Stimulated activated naive CD8-positive, alpha-beta T cell treated with anti-CD3 and anti-CD28 coated beads, Interleukin-15, Interleukin-2, amounts not matched to agents 100 ng/mL and 50 ng/mL, for 24 hours (primary cell): ENCODE data around the gene SLC36A3.

ENCODE experiments used
- H3K27ac Mint-ChIP-seq: one replicate; pipeline ENCODE4 v1.8.0; 2021; ENCODE audit warnings: mild to moderate bottlenecking, mixed read lengths
- H3K27me3 Mint-ChIP-seq: one replicate; pipeline ENCODE4 v1.8.0; 2021; ENCODE audit warnings: mixed read lengths
- H3K36me3 Mint-ChIP-seq: one replicate; pipeline ENCODE4 v1.8.0; 2021; ENCODE audit warnings: low read depth, mixed read lengths
- H3K4me1 Mint-ChIP-seq: one replicate; pipeline ENCODE4 v1.8.0; 2021; ENCODE audit warnings: low read depth, mixed read lengths
- H3K4me3 Mint-ChIP-seq: one replicate; pipeline ENCODE4 v1.8.0; 2021; ENCODE audit warnings: mild to moderate bottlenecking, mixed read lengths
- H3K9me3 Mint-ChIP-seq: one replicate; pipeline ENCODE4 v1.8.0; 2021; ENCODE audit warnings: mixed read lengths

The SLC36A3 gene

GRCh38 chr5:151285683-151286082 is 17.9 kb downstream of the SLC36A3 start:
- Mint-ChIP-seq H3K9me3 (no peaks in the 10 kb centered on the region), H3K27ac (no peak overlapping the region), H3K36me3 (no peaks in the 10 kb centered on the region), H3K27me3 (no peaks in the 10 kb centered on the region), H3K4me3 (no peak overlapping the region), H3K4me1 (no peaks in the 10 kb centered on the region)

- Mint-ChIP-seq H3K27ac (no peak overlapping the region), H3K4me1 (no peaks in the 10 kb centered on the region), H3K36me3 (no peaks in the 10 kb centered on the region), H3K9me3 (no peaks in the 10 kb centered on the region), H3K4me3 (no peak overlapping the region), H3K27me3 (no peaks in the 10 kb centered on the region)
Observed at GRCh38 chr5:151284392-151284967, 19.1 kb downstream of the SLC36A3 start.

- Mint-ChIP-seq H3K4me1 (no peaks in the 10 kb centered on the region), H3K27ac (no peak overlapping the region), H3K27me3 (no peaks in the 10 kb centered on the region), H3K9me3 (no peaks in the 10 kb centered on the region), H3K4me3 (no peak overlapping the region), H3K36me3 (no peaks in the 10 kb centered on the region)
Observed at GRCh38 chr5:151283120-151283825, 20.3 kb downstream of the SLC36A3 start.

GRCh38 chr5:151281001-151281639 is 22.4 kb downstream of the SLC36A3 start:
- no peaks in the 10 kb centered on the region for H3K36me3 Mint-ChIP-seq
- no peak overlapping the region for H3K4me3 Mint-ChIP-seq
- H3K4me1 Mint-ChIP-seq, result no peaks in the 10 kb centered on the region
- no peaks in the 10 kb centered on the region for H3K27me3 Mint-ChIP-seq
- H3K9me3 Mint-ChIP-seq, result no peaks in the 10 kb centered on the region
- no peak overlapping the region for H3K27ac Mint-ChIP-seq

- no peak overlapping the region for H3K4me3 Mint-ChIP-seq
- H3K36me3 Mint-ChIP-seq, result no peaks in the 10 kb centered on the region
- H3K27ac Mint-ChIP-seq, result no peak overlapping the region
- no peaks in the 10 kb centered on the region for H3K4me1 Mint-ChIP-seq
- no peaks in the 10 kb centered on the region for H3K9me3 Mint-ChIP-seq
- H3K27me3 Mint-ChIP-seq, result no peaks in the 10 kb centered on the region
Observed at GRCh38 chr5:151280443-151280842, 23.1 kb downstream of the SLC36A3 start.

- Mint-ChIP-seq H3K9me3 (no peaks in the 10 kb centered on the region), H3K27ac (no peak overlapping the region), H3K36me3 (no peaks in the 10 kb centered on the region), H3K27me3 (no peaks in the 10 kb centered on the region), H3K4me1 (no peaks in the 10 kb centered on the region), H3K4me3 (no peak overlapping the region)
Observed at GRCh38 chr5:151278845-151279244, 24.7 kb downstream of the SLC36A3 start.

GRCh38 chr5:151275803-151276202 is 27.8 kb downstream of the SLC36A3 start:
- H3K27ac Mint-ChIP-seq, result no peak overlapping the region
- no peak overlapping the region for H3K4me3 Mint-ChIP-seq
- no peaks in the 10 kb centered on the region for H3K27me3 Mint-ChIP-seq
- no peaks in the 10 kb centered on the region for H3K9me3 Mint-ChIP-seq
- no peaks in the 10 kb centered on the region for H3K4me1 Mint-ChIP-seq
- no peaks in the 10 kb centered on the region for H3K36me3 Mint-ChIP-seq

GRCh38 chr5:151274666-151275065 is 28.9 kb downstream of the SLC36A3 start:
- no peaks in the 10 kb centered on the region for H3K36me3 Mint-ChIP-seq
- no peak overlapping the region for H3K27ac Mint-ChIP-seq
- H3K9me3 Mint-ChIP-seq, result no peaks in the 10 kb centered on the region
- no peak overlapping the region for H3K4me3 Mint-ChIP-seq
- H3K4me1 Mint-ChIP-seq, result no peaks in the 10 kb centered on the region
- H3K27me3 Mint-ChIP-seq, result no peaks in the 10 kb centered on the region

GRCh38 chr5:151271336-151271735 is 32.2 kb downstream of the SLC36A3 start:
- Mint-ChIP-seq H3K27ac (no peak overlapping the region), H3K4me3 (no peak overlapping the region), H3K36me3 (peaks cover 17% of the 10 kb centered on the region), H3K4me1 (no peaks in the 10 kb centered on the region), H3K9me3 (no peaks in the 10 kb centered on the region), H3K27me3 (no peaks in the 10 kb centered on the region)

- H3K4me3 Mint-ChIP-seq, result no peak overlapping the region
- no peaks in the 10 kb centered on the region for H3K9me3 Mint-ChIP-seq
- no peaks in the 10 kb centered on the region for H3K27me3 Mint-ChIP-seq
- H3K36me3 Mint-ChIP-seq, result peaks cover 24% of the 10 kb centered on the region
- H3K27ac Mint-ChIP-seq, result no peak overlapping the region
- no peaks in the 10 kb centered on the region for H3K4me1 Mint-ChIP-seq
Observed at GRCh38 chr5:151270599-151270998, 33.0 kb downstream of the SLC36A3 start.

GRCh38 chr5:151267491-151268260 is 35.9 kb downstream of the SLC36A3 start:
- Mint-ChIP-seq H3K27me3 (no peaks in the 10 kb centered on the region), H3K27ac (no peak overlapping the region), H3K4me1 (peaks cover 14% of the 10 kb centered on the region), H3K4me3 (no peak overlapping the region), H3K36me3 (peaks cover 28% of the 10 kb centered on the region), H3K9me3 (no peaks in the 10 kb centered on the region)

- H3K36me3 Mint-ChIP-seq, result peaks cover 44% of the 10 kb centered on the region
- no peak overlapping the region for H3K4me3 Mint-ChIP-seq
- H3K27ac Mint-ChIP-seq, result peak overlapping the region; percentile 76
- no peaks in the 10 kb centered on the region for H3K9me3 Mint-ChIP-seq
- H3K27me3 Mint-ChIP-seq, result no peaks in the 10 kb centered on the region
- peaks cover 16% of the 10 kb centered on the region for H3K4me1 Mint-ChIP-seq
Observed at GRCh38 chr5:151264113-151264512, 39.5 kb downstream of the SLC36A3 start.

GRCh38 chr5:151262532-151262931 is 41.0 kb downstream of the SLC36A3 start:
- Mint-ChIP-seq H3K4me1 (peaks cover 31% of the 10 kb centered on the region), H3K9me3 (no peaks in the 10 kb centered on the region), H3K4me3 (no peak overlapping the region), H3K27me3 (no peaks in the 10 kb centered on the region), H3K36me3 (peaks cover 41% of the 10 kb centered on the region), H3K27ac (no peak overlapping the region)

GRCh38 chr5:151259931-151260330 is 43.6 kb downstream of the SLC36A3 start:
- Mint-ChIP-seq H3K36me3 (peaks cover 29% of the 10 kb centered on the region), H3K27me3 (no peaks in the 10 kb centered on the region)

GRCh38 chr5:151258816-151259215 is 44.8 kb downstream of the SLC36A3 start:
- H3K9me3 Mint-ChIP-seq, result no peaks in the 10 kb centered on the region
- H3K27ac Mint-ChIP-seq, result peak overlapping the region; percentile 71
- peaks cover 29% of the 10 kb centered on the region for H3K36me3 Mint-ChIP-seq
- H3K27me3 Mint-ChIP-seq, result no peaks in the 10 kb centered on the region
- peaks cover 51% of the 10 kb centered on the region for H3K4me1 Mint-ChIP-seq
- no peak overlapping the region for H3K4me3 Mint-ChIP-seq

More at GRCh38 chr5:151259931-151260330, 43.6 kb downstream of the SLC36A3 start:
- Mint-ChIP-seq H3K9me3 (no peaks in the 10 kb centered on the region), H3K27ac (no peak overlapping the region), H3K4me1 (peaks cover 48% of the 10 kb centered on the region), H3K4me3 (no peak overlapping the region)
